Stimulated activated naive CD4-positive, alpha-beta T cell (primary cell): ENCODE data around the gene SLC13A2.
"Not testable (repeated sequence)": the region's sequence is repeated elsewhere in the genome, so short reads cannot be mapped to it uniquely, and the experiment has no call there.

Experiments used
- DNase-seq, 6 experiments: peaks; one replicate each; lab custom pipeline; 2025; lab: John Stamatoyannopoulos, UW

The SLC13A2 gene

GRCh38 chr17:28473542-28473941 is at the start of gene SLC13A2:
TSS of gene SLC13A2 (plus strand) at chr17:28473644. CDS start at chr17:28473713, 69 bp downstream.
- no peak for DNase-seq

DNA sequence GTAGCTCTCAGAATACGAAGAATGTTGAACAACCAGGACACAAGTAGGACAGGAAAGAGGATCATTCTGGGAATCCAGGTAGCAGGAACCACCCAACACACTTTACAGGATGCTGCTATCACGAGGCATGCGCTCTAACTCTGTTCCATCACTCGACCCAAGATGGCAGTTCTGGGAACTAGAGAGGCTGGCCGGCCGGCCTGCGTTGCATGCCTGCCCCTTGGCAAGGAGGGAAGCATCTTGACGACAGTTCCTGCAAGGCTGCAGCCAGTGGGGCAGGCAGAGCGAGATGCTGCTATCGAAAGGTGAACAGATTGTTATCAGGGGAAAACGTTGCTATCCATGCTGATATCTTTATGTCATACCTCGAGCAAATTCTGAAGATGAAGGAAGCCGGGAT is 48.2 kb upstream of the SLC13A2 start:
- no peak for DNase-seq

GRCh38 chr17:28426081-28426519 is 47.3 kb upstream of the SLC13A2 start:
- DNase-seq = no peak

DNA sequence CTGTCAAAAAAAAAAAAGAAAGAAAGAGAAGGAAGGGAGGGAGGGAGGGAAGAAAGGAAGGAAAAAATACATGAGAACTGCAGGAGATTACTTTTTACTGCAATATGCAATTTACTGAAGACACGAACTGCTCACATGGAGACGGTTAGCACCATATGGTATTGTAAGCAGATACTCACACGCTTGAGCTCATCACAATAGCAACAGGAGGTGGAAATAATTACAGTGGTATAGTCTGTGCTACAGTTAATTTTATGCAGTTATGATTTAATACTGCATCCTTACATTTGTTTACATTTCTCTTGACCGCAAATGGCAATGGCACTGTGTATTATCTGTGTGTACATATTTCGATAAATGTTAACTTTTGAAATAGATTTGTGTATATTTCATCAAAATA is 46.1 kb upstream of the SLC13A2 start:
- DNase-seq = no peak

GRCh38 chr17:28427982-28428381 is 45.5 kb upstream of the SLC13A2 start:
- not testable (repeated sequence) for DNase-seq

GRCh38 chr17:28433721-28434120 is 39.7 kb upstream of the SLC13A2 start:
- no peak for DNase-seq

- DNase-seq = not testable (repeated sequence)
These were observed 39.1 kb upstream of the SLC13A2 start for GRCh38 chr17:28434326-28434725.

- DNase-seq = no peak
These were observed 29.4 kb upstream of the SLC13A2 start for GRCh38 chr17:28443901-28444638.

GRCh38 chr17:28446716-28447395 is 26.6 kb upstream of the SLC13A2 start:
- DNase-seq = no peak

DNA sequence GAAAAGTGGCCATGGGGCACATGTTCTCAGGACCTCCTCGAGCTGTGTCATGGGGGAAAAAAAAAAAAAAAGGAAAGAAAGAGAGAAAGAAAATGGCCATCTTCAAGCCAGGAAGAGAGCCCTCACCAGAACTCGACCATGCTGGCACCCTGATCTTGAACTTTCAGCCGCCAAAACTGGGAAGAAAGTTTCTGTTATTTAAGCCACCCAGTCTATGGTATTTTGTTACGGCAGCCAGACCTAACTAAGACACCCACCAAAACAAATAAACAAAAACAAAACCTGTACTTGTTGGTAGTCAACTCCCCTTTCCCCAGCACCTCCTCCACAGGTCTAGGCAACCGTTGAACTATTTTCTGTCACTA is 26.1 kb upstream of the SLC13A2 start:
- no peak for DNase-seq

DNA sequence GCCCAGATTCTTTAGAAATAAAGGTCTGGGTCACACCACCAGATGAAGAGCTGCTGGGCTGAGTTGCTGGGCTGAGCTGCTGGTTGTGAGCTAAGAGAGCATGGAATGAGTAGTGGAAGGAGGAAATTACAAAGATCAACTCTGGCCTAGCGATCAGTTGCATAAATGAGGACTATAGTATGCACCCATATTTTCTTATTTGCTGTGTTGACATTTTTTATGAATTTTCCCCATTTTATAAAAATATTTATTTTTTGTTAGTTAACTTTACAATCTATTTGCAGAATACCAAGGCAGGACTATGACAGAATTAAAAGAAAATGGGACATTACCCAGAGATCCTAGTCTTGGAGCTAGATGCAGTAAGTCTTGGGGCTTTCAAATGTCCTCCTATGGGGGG is 23.6 kb upstream of the SLC13A2 start:
- DNase-seq = no peak

DNA sequence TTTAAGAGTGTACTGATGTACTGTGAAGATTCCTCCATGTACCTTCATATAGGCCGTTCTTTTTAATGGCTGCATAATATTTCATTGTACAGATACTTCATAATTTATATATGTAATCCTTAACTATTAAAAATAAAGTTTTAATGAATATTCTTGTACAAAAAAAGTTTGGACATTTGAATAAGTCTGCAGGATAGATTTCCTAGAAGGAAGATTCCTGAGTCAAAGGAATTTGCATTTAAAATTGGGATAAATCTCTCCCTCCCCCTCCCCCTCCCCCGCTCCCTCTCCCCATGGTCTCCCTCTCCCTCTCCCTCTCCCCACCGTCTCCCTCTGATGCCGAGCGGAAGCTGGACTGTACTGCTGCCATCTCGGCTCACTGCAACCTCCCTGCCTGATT is 15.6 kb upstream of the SLC13A2 start:
- DNase-seq = no peak

DNA sequence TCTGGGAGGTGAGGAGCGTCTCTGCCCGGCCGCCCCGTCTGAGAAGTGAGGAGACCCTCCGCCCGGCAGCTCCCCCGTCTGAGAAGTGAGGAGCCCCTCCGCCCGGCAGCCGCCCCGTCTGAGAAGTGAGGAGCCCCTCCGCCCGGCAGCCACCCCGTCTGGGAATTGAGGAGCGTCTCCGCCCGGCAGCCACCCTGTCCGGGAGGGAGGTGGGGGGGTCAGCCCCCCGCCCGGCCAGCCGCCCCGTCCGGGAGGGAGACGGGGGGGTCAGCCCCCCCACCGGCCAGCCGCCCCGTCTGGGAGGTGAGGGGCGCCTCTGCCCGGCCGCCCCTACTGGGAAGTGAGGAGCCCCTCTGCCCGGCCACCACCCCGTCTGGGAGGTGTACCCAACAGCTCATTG is 14.6 kb upstream of the SLC13A2 start:
- not testable (repeated sequence) for DNase-seq

- no peak for DNase-seq
These were observed 12.5 kb upstream of the SLC13A2 start for GRCh38 chr17:28460901-28461300.

- DNase-seq = no peak
These were observed 7.4 kb upstream of the SLC13A2 start for GRCh38 chr17:28466001-28466400.

DNA sequence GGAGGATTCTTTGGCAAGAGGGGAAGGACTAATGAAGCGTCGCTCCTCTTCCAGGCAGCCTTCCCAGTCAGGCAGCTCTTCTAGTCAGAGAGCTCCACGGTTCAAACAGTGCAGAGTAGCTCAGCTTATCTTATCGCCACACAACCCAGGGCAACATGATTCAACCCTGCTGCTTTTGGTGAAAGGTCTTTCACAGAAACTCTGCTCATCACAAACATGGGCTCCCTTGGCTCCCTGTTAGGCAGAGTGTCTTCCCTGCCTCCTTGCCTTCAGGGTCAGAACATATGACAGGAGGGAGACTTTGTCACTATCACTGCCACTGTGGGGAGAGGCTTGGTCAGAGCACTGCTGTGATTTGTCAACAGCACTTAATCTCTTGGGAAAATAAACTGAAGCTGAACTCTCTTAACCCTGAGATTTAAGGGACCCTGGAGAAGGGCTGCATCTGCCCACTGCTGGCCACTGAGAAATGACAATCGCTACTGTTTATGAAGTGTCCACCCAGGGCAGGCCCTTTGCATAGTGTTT is 6.9 kb upstream of the SLC13A2 start:
- DNase-seq = no peak

- DNase-seq = no peak
These were observed 5.9 kb upstream of the SLC13A2 start for GRCh38 chr17:28467456-28468025.

DNA sequence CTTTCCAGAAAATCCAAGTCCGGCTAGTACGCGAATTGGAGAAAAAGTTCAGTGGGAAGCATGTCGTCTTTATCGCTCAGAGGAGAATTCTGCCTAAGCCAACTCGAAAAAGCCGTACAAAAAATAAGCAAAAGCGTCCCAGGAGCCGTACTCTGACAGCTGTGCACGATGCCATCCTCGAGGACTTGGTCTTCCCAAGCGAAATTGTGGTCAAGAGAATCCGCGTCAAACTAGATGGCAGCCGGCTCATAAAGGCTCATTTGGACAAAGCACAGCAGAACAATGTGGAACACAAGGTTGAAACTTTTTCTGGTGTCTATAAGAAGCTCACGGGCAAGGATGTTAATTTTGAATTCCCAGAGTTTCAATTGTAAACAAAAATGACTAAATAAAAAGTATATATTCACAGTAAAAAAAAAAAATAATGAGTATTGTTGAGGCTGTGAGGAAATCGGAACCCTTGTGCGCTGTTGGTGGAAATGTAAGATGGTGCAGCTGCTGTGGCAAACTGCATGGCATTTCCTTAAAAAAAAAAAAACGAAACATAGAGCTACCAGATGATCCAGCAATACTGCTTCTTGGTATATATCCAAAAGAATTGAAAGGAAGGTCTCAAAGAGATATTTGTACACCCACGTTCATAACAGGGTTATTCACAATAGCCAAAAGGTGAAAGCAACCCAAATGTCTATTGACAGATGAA is 5.3 kb upstream of the SLC13A2 start:
- DNase-seq = not testable (repeated sequence)

GRCh38 chr17:28468781-28469180 is 4.7 kb upstream of the SLC13A2 start:
- no peak for DNase-seq

DNA sequence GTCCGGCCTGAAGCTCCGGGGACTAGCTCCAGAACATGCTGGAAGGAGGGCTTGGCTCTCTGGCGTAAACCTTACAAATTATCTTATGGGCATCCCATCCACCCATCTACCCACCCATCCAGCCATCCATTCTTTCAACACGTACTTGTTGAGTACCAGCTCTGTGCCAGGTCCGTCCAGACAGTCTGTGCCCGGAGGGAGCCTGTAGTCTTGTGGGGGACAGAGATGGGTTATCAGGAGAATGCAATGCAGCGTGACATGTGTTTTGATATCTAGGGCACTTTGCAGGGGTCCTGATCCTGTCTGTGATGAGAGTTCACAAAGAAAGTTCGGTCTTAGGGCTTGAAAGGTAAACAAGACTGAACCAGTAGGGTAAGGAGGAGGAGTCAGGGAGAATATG is 4.1 kb upstream of the SLC13A2 start:
- DNase-seq = no peak

GRCh38 chr17:28470266-28470913 is 3.1 kb upstream of the SLC13A2 start:
- DNase-seq = no peak

DNA sequence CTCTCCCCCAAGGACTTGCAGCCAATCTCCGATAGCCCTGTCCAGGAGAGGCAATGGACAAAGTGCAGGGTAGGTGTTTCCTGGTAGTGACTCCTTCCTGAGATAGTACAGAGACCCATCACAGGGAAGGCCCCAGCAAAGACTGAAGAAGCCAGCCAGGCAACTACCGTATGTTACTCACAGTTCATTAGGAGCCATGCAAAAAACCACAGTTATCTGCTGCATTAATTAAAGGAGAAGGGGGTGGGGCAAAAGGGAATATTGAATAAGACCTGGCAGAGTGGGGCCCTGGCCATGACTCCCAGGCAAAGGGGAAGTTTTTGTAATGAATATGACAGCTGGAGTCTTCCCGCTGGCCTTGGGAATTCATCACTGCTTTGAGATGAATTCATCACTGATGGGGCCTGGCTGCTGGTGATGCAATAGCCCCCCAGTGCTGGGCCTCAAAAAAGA is 2.5 kb upstream of the SLC13A2 start:
- DNase-seq = no peak
